GM10248 (cell line): ENCODE results near the gene SLC26A2.

Source experiments
- CTCF ChIA-PET: fragments of 300-600 bp; sonication (Branson Sonifier 250); formaldehyde crosslinking; extraction: SDS; loops from one replicate; lab custom pipeline; 2021; ENCODE audit warnings: antibody characterized with exemption; lab: Yijun Ruan, JAX
- POLR2A ChIA-PET: fragments of 350-650 bp; sonication (Branson Sonifier 250); formaldehyde crosslinking; extraction: SDS; loops from one replicate; lab custom pipeline; 2020; ENCODE audit warnings: antibody characterized with exemption; lab: Yijun Ruan, JAX
- DNase-seq: peaks from one replicate; pipeline ENCODE4 v3.0.0; 2012; ENCODE audit errors: extremely low spot score
- TF ChIP-seq, protein P1 (sequence below): IDR thresholded peaks from 2 replicates; pipeline ENCODE4 v1.5.1; 2012; ENCODE audit warnings: mild to moderate bottlenecking, low read depth; ENCODE audit errors: extremely low read depth, missing control alignments, control extremely low read depth

The SLC26A2 gene

DNA sequence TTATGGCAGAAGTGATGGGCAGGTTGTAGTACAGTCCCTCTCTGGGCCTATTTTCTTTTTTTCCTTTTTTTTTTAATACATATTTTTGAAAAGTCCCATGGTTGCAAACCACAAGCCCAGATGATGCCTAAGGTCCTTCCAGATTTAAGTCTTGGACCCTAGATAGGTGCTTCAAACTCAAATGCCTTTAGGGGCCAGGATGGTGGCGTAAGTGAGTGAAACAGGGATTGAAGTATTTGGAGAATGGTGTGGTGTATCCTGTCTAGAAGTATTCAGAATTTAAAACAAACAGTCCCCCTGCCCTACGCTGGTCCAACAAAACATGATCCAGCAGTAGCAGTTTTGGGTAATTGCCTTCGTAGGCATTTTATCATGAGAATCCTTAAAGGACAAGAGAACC is 37.7 kb downstream of the SLC26A2 start:
- no peak for DNase-seq
- TF ChIP-seq, protein P1, sequence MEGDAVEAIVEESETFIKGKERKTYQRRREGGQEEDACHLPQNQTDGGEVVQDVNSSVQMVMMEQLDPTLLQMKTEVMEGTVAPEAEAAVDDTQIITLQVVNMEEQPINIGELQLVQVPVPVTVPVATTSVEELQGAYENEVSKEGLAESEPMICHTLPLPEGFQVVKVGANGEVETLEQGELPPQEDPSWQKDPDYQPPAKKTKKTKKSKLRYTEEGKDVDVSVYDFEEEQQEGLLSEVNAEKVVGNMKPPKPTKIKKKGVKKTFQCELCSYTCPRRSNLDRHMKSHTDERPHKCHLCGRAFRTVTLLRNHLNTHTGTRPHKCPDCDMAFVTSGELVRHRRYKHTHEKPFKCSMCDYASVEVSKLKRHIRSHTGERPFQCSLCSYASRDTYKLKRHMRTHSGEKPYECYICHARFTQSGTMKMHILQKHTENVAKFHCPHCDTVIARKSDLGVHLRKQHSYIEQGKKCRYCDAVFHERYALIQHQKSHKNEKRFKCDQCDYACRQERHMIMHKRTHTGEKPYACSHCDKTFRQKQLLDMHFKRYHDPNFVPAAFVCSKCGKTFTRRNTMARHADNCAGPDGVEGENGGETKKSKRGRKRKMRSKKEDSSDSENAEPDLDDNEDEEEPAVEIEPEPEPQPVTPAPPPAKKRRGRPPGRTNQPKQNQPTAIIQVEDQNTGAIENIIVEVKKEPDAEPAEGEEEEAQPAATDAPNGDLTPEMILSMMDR: no peak
- POLR2A ChIA-PET: no interaction called here
- CTCF ChIA-PET: interaction anchor here (3.2 kb wide), 1 partner anchor 8 kb away, joined by 25 read pairs; no protein-coding TSS in a partner anchor

GRCh38 chr5:149999359-149999758 is 38.8 kb downstream of the SLC26A2 start:
- TF ChIP-seq, protein P1: no peak
- ChIA-PET POLR2A (interaction anchor here (0.5 to 2.0 kb wide), 3 partner anchors 9 to 494 kb away, joined by 3 to 11 read pairs (median 4); partner anchors contain the start of gene SLC26A2), CTCF (interaction anchor here (1.0 to 3.2 kb wide), 6 partner anchors 9 to 381 kb away, joined by 3 to 25 read pairs (median 5); no protein-coding TSS in a partner anchor)
- DNase-seq: no peak

DNA sequence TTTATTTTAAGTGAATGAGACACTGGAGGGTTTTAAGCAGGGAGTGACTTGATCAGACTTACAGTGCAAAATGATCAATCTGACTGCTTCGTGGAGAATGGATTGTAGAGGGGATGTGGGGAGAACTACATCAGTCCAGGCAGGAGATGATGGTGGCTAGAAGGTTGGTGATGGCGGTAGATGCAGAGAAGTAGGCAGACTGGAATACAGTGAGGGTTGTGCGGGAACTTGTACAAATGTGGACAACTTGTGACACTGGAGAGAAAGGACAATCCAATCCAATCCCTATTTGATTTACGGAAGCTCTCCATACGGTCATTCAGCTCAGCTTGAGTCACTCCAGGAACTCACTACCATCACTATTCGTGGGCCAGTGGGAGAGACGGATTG is 39.3 kb downstream of the SLC26A2 start:
- no peak for DNase-seq
- CTCF ChIA-PET: interaction anchor here (0.6 to 3.2 kb wide), 8 partner anchors 9 to 682 kb away, joined by 3 to 25 read pairs (median 4); no protein-coding TSS in a partner anchor
- TF ChIP-seq, protein P1: no peak
- POLR2A ChIA-PET: interaction anchor here (0.5 to 2.0 kb wide), 4 partner anchors 9 to 494 kb away, joined by 3 to 11 read pairs (median 4); partner anchors contain the start of gene SLC26A2

- TF ChIP-seq, protein P1: no peak
- DNase-seq: peak; percentile 95
- POLR2A ChIA-PET: interaction anchor here (0.5 to 2.0 kb wide), 4 partner anchors 10 to 495 kb away, joined by 3 to 11 read pairs (median 4); partner anchors contain the start of gene SLC26A2
- CTCF ChIA-PET: interaction anchor here (0.6 to 3.2 kb wide), 8 partner anchors 9 to 683 kb away, joined by 3 to 25 read pairs (median 4); no protein-coding TSS in a partner anchor
Observed at GRCh38 chr5:150000256-150000989, 39.9 kb downstream of the SLC26A2 start, which contains the start of the genes HMGXB3 and TIGD6. Gene HMGXB3 (plus strand): TSS chr5:150000739. CDS start chr5:150004853, 4,114 bp downstream. Gene TIGD6 (minus strand): TSS chr5:150000654. CDS start chr5:149996348, 4,306 bp downstream.

- CTCF ChIA-PET: interaction anchor here (2.8 to 3.2 kb wide), 2 partner anchors 10 to 20 kb away, joined by 7 to 25 read pairs; no protein-coding TSS in a partner anchor
- TF ChIP-seq, protein P1: no peak
Observed at GRCh38 chr5:150000990-150001659, 40.6 kb downstream of the SLC26A2 start.

More at GRCh38 chr5:150000990-150001659, 40.6 kb downstream of the SLC26A2 start:
- POLR2A ChIA-PET: interaction anchor here (0.6 to 2.0 kb wide), 3 partner anchors 9 to 1613 kb away, joined by 3 to 11 read pairs (median 7); partner anchors contain the start of gene SLC26A2
- DNase-seq: peak; percentile 30
